Naive B cell (primary cell): ENCODE measurements around the gene EPB41L2. TPM values are rescaled to one million over a fixed set of nuclear protein-coding genes. Genes with fewer than 3 reads are reported as not detected.
A peak's percentile ranks its signal among the peaks of the same experiment; 100 is the strongest.
"Not testable (repeated sequence)": the region's sequence is repeated elsewhere in the genome, so short reads cannot be mapped to it uniquely, and the experiment has no call there.

Experiments
- ATAC-seq, 2 donors: fragments of 150-1000 bp; cut with Tn5 transposase; 2 replicates each; pipeline ENCODE4 v1.10.0; 2021; ENCODE audit warnings: low read depth in 2 of 2, mild to moderate bottlenecking in 2 of 2, moderate library complexity in 2 of 2
- DNase-seq: peaks from one replicate; pipeline ENCODE4 v3.0.0; 2022
- H3K27ac Mint-ChIP-seq, 6 donors: one replicate each; pipeline ENCODE4 v1.8.0; 2020 to 2022; ENCODE audit warnings: mild to moderate bottlenecking in 6 of 6, mixed read lengths in 6 of 6, moderate library complexity in 5 of 6, inconsistent platforms in 2 of 6
- H3K27me3 Mint-ChIP-seq, 3 donors: one replicate each; pipeline ENCODE4 v1.8.0; 2021 to 2022; ENCODE audit warnings: mixed read lengths in 3 of 3, mild to moderate bottlenecking in 1 of 3
- H3K36me3 Mint-ChIP-seq, 2 donors: one replicate each; pipeline ENCODE4 v1.8.0; 2020 to 2022; ENCODE audit warnings: mixed read lengths in 2 of 2, inconsistent platforms in 1 of 2, mild to moderate bottlenecking in 1 of 2
- H3K4me1 Mint-ChIP-seq, 3 donors: one replicate each; pipeline ENCODE4 v1.8.0; 2020 to 2022; ENCODE audit warnings: mixed read lengths in 3 of 3, inconsistent platforms in 1 of 3, mild to moderate bottlenecking in 1 of 3, moderate library complexity in 1 of 3
- H3K4me3 Mint-ChIP-seq, 8 donors: one replicate each; pipeline ENCODE4 v1.8.0; 2020 to 2022; ENCODE audit warnings: mild to moderate bottlenecking in 8 of 8, mixed read lengths in 8 of 8, moderate library complexity in 8 of 8, inconsistent platforms in 2 of 8
- H3K9me3 Mint-ChIP-seq, 7 donors: one replicate each; pipeline ENCODE4 v1.8.0; 2020 to 2022; ENCODE audit warnings: mixed read lengths in 7 of 7, mild to moderate bottlenecking in 5 of 7, inconsistent platforms in 2 of 7, moderate library complexity in 1 of 7
- polyA plus RNA-seq, 6 donors: library from polyadenylated mRNA; unstranded; fragments of 300-500 nt; fragmentation: Illumina TruSeq; gene quantifications; one replicate each; pipeline ENCODE4 v1.2.3, GENCODE V29; 2021; ENCODE audit warnings: low read depth in 6 of 6

The EPB41L2 gene
- polyA plus RNA-seq, 6 donors from 2014 or later: 10.9 to 51.1 (median 34.0) TPM

DNA sequence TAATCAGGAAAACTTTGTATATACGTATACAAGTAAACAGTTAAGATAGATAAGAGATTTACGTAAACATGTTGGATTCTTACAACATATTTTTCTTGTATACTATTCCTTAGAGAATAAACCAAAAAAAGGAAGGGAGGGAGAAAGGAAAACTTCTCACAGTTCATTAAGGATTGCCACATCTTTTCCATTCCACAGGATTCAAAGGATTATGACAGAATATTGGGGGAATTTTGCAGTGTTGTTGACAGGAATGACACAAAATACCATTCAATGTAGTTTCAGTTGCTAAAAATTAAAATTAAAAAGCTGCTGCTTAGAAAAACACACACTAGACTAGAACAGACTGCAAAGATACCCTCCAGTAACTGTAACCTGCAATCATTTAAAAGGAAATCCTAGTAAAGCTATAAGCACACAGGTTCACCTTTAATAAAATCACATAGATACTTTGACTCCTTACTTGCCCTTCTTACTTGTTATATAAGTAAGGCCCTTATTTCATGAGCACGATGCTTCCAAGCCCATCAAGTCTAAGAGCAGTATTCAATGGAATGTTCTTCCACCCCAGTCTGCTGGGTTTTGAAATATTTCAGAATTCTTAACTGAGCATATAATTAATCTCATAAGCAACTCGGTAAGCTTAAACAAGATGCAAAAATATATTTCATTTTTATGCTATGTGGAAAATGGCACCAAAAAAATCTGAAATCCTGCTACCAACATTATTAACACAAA is 128.0 kb downstream of the EPB41L2 start:
- H3K36me3 Mint-ChIP-seq: peaks cover 11 to 16% of the 10 kb centered on the region in 2 donors
- ATAC-seq (no peak), DNase-seq (no peak)
- H3K4me3 Mint-ChIP-seq: no peak overlapping the region
- H3K4me1 Mint-ChIP-seq: peaks cover 0 to 4% (median 0%) of the 10 kb centered on the region in 3 donors
- peaks cover 2 to 10% (median 5%) of the 10 kb centered on the region in 7 donors for H3K9me3 Mint-ChIP-seq
- H3K27ac Mint-ChIP-seq: no peak overlapping the region
- no peaks in the 10 kb centered on the region for H3K27me3 Mint-ChIP-seq

- Mint-ChIP-seq H3K4me1 (peaks cover 3 to 6% (median 4%) of the 10 kb centered on the region in 3 donors), H3K27ac (peak overlapping the region in 1 of 6 donors; percentile 8), H3K4me3 (no peak overlapping the region), H3K36me3 (peaks cover 11 to 21% of the 10 kb centered on the region in 2 donors), H3K9me3 (peaks cover 2 to 10% (median 5%) of the 10 kb centered on the region in 7 donors), H3K27me3 (no peaks in the 10 kb centered on the region)
- DNase-seq (no peak), ATAC-seq (no peak)
These were observed 129.3 kb downstream of the EPB41L2 start for GRCh38 chr6:130933712-130934200.

- DNase-seq (no peak), ATAC-seq (no peak)
- peaks cover 2 to 10% (median 5%) of the 10 kb centered on the region in 7 donors for H3K9me3 Mint-ChIP-seq
- H3K4me1 Mint-ChIP-seq: peaks cover 5 to 6% (median 6%) of the 10 kb centered on the region in 3 donors
- no peaks in the 10 kb centered on the region for H3K27me3 Mint-ChIP-seq
- H3K27ac Mint-ChIP-seq: peak overlapping the region in 1 of 6 donors; percentile 62
- H3K4me3 Mint-ChIP-seq: no peak overlapping the region
- peaks cover 11 to 21% of the 10 kb centered on the region in 2 donors for H3K36me3 Mint-ChIP-seq
These were observed 130.1 kb downstream of the EPB41L2 start for GRCh38 chr6:130932921-130933320.

DNA sequence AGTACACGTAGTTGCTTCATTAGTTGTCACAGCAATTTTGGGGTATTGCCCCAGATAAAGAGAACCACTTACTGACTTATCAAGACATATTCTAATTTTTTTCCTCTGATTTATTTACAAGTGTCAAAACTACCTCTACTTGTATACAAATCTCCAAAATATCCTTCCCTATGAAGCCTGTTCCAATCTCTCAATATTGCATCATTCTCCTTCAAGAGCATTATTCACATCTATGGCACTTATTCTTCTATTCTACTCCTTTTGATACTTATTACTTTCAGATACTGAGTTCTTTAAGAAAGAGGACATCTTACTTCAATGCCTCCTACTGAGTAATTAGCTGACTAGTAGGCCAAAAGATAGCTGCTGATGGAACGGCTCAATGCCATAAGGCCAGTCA is 130.6 kb downstream of the EPB41L2 start:
- Mint-ChIP-seq H3K4me1 (peaks cover 5 to 6% (median 6%) of the 10 kb centered on the region in 3 donors), H3K27me3 (no peaks in the 10 kb centered on the region), H3K9me3 (peaks cover 2 to 10% (median 5%) of the 10 kb centered on the region in 7 donors), H3K36me3 (peaks cover 11 to 21% of the 10 kb centered on the region in 2 donors), H3K4me3 (no peak overlapping the region), H3K27ac (peak overlapping the region in 1 of 6 donors; percentile 62)
- DNase-seq: no peak
- no peak for ATAC-seq

- peaks cover 2 to 10% (median 5%) of the 10 kb centered on the region in 7 donors for H3K9me3 Mint-ChIP-seq
- no peak overlapping the region for H3K4me3 Mint-ChIP-seq
- peaks cover 11 to 21% of the 10 kb centered on the region in 2 donors for H3K36me3 Mint-ChIP-seq
- H3K4me1 Mint-ChIP-seq: peaks cover 5 to 6% (median 6%) of the 10 kb centered on the region in 3 donors
- H3K27me3 Mint-ChIP-seq: no peaks in the 10 kb centered on the region
- no peak for DNase-seq
- H3K27ac Mint-ChIP-seq: no peak overlapping the region
- no peak for ATAC-seq
These were observed 131.4 kb downstream of the EPB41L2 start for GRCh38 chr6:130931683-130932082.

GRCh38 chr6:130929036-130929678 is 133.9 kb downstream of the EPB41L2 start:
- Mint-ChIP-seq H3K27ac (peak overlapping the region in 2 of 6 donors; percentile 1 to 16), H3K4me1 (peaks cover 5 to 6% (median 6%) of the 10 kb centered on the region in 3 donors), H3K36me3 (peaks cover 18 to 21% of the 10 kb centered on the region in 2 donors), H3K27me3 (no peaks in the 10 kb centered on the region), H3K4me3 (no peak overlapping the region), H3K9me3 (peaks cover 2 to 10% (median 5%) of the 10 kb centered on the region in 7 donors)
- ATAC-seq (no peak), DNase-seq (no peak)

- H3K36me3 Mint-ChIP-seq: peaks cover 20 to 21% of the 10 kb centered on the region in 2 donors
- DNase-seq (no peak), ATAC-seq (no peak)
- no peaks in the 10 kb centered on the region for H3K27me3 Mint-ChIP-seq
- peaks cover 2 to 10% (median 5%) of the 10 kb centered on the region in 7 donors for H3K9me3 Mint-ChIP-seq
- no peak overlapping the region for H3K27ac Mint-ChIP-seq
- no peak overlapping the region for H3K4me3 Mint-ChIP-seq
- peaks cover 5 to 6% (median 5%) of the 10 kb centered on the region in 3 donors for H3K4me1 Mint-ChIP-seq
These were observed 134.7 kb downstream of the EPB41L2 start for GRCh38 chr6:130928158-130928912.

DNA sequence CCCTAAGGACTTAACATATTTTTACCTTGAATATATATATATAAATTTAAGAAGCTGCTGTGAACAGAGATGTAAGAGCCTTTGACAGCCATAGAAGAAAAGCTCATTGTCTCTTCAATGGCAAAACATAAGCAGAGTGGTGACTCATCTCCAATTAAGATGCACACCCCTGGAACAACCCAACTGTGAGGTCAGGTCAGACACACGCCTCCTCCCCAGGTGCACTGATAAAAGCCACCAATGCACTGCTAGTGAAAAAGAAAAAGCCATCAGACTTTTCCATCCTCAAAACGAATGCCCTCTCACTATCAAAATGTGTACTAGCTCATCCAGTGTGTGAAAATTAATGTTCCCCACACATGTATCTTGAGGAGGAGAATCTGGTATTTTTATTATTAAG is 135.7 kb downstream of the EPB41L2 start:
- DNase-seq (no peak), ATAC-seq (no peak)
- peaks cover 5 to 13% (median 12%) of the 10 kb centered on the region in 3 donors for H3K4me1 Mint-ChIP-seq
- no peak overlapping the region for H3K4me3 Mint-ChIP-seq
- peaks cover 0 to 8% (median 2%) of the 10 kb centered on the region in 7 donors for H3K9me3 Mint-ChIP-seq
- H3K27ac Mint-ChIP-seq: no peak overlapping the region
- no peaks in the 10 kb centered on the region for H3K27me3 Mint-ChIP-seq
- peaks cover 13 to 22% of the 10 kb centered on the region in 2 donors for H3K36me3 Mint-ChIP-seq

GRCh38 chr6:130923350-130923749 is 139.7 kb downstream of the EPB41L2 start:
- peak overlapping the region in 1 of 8 donors; percentile 26 for H3K4me3 Mint-ChIP-seq
- ATAC-seq (no peak), DNase-seq (no peak)
- H3K36me3 Mint-ChIP-seq: peaks cover 0 to 16% of the 10 kb centered on the region in 2 donors
- no peak overlapping the region for H3K27ac Mint-ChIP-seq
- no peaks in the 10 kb centered on the region for H3K27me3 Mint-ChIP-seq
- H3K4me1 Mint-ChIP-seq: peaks cover 0 to 10% (median 7%) of the 10 kb centered on the region in 3 donors
- no peaks in the 10 kb centered on the region for H3K9me3 Mint-ChIP-seq

DNA sequence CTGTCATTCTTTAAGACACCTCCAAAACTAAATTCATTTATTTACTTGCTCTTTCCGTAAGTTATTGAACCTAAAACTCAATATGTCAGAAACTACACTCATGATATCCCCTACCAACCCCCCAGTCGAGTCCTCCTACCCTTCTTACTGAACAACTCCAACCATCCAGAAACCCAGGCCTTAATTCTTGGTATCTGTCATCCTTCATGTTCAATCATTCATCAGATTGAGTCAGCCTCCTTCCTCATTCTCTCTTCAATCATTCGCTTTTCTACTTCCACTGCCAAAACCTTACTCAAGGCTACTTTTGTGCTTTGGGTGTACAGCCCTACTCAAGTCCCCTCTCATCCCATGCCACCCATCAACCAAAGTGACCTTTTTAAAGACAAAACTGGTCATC is 140.1 kb downstream of the EPB41L2 start:
- no peaks in the 10 kb centered on the region for H3K9me3 Mint-ChIP-seq
- DNase-seq: no peak
- H3K4me3 Mint-ChIP-seq: peak overlapping the region in 1 of 8 donors; percentile 26
- ATAC-seq: no peak
- H3K4me1 Mint-ChIP-seq: peaks cover 0 to 10% (median 7%) of the 10 kb centered on the region in 3 donors
- H3K27me3 Mint-ChIP-seq: no peaks in the 10 kb centered on the region
- H3K27ac Mint-ChIP-seq: no peak overlapping the region
- H3K36me3 Mint-ChIP-seq: peaks cover 0 to 16% of the 10 kb centered on the region in 2 donors

DNA sequence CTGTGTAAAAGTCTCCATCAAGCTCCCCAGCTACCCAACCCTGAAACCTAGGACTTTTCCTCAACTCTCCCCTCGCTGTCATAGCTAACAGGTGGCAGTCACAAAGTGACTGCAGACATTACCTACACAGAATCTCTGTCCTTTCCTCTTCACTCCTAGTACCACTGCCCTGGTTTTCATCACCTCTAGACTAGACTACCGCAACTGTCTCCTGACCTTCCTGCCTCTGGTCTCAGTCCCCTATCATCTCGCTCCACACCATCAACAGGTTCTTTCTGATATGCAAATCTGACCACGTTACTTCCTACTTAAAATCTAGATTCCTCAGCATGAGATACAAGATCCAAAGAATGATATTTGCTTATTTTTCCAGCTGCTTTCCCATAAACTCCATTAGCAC is 142.1 kb downstream of the EPB41L2 start:
- Mint-ChIP-seq H3K9me3 (no peaks in the 10 kb centered on the region), H3K4me3 (no peak overlapping the region), H3K27me3 (no peaks in the 10 kb centered on the region), H3K36me3 (peaks cover 11 to 21% of the 10 kb centered on the region in 2 donors), H3K4me1 (peaks cover 4 to 13% (median 10%) of the 10 kb centered on the region in 3 donors), H3K27ac (no peak overlapping the region)
- no peak for DNase-seq
- peak in 1 of 2 donors; percentile 40 for ATAC-seq

- H3K9me3 Mint-ChIP-seq: peaks cover 0 to 4% (median 2%) of the 10 kb centered on the region in 7 donors
- H3K27me3 Mint-ChIP-seq: no peaks in the 10 kb centered on the region
- H3K4me3 Mint-ChIP-seq: no peak overlapping the region
- peaks cover 8 to 15% (median 11%) of the 10 kb centered on the region in 3 donors for H3K4me1 Mint-ChIP-seq
- no peak for DNase-seq
- peaks cover 11% of the 10 kb centered on the region in 2 donors for H3K36me3 Mint-ChIP-seq
- no peak for ATAC-seq
- no peak overlapping the region for H3K27ac Mint-ChIP-seq
These were observed 144.9 kb downstream of the EPB41L2 start for GRCh38 chr6:130918171-130918570.

- peak overlapping the region in 1 of 6 donors; percentile 10 for H3K27ac Mint-ChIP-seq
- H3K27me3 Mint-ChIP-seq, DNase-seq, H3K4me3 Mint-ChIP-seq, H3K9me3 Mint-ChIP-seq, ATAC-seq: not testable (repeated sequence)
- peaks cover 11 to 20% (median 18%) of the 10 kb centered on the region in 3 donors for H3K4me1 Mint-ChIP-seq
- peaks cover 11 to 16% of the 10 kb centered on the region in 2 donors for H3K36me3 Mint-ChIP-seq
These were observed 147.4 kb downstream of the EPB41L2 start for GRCh38 chr6:130915606-130916005.
